Purkinje cell (primary cell): ENCODE results near the gene POMGNT1. TPM values are rescaled to one million over a fixed set of nuclear protein-coding genes. Genes with fewer than 3 reads are reported as not detected.

Experiments
- polyA plus RNA-seq: library from polyadenylated mRNA; unstranded; fragments of >200 nt; fragmentation: Nextera tagmentation; gene quantifications from 2 replicates; pipeline ENCODE4 v1.2.1, GENCODE V29; 2014

The POMGNT1 gene
- polyA plus RNA-seq, result 32.9 and 62.7 TPM in 2 replicates

GRCh38 chr1:46197964-46198811 is at the start of gene POMGNT1:
Gene POMGNT1 (minus strand): TSS chr1:46198434. CDS start chr1:46197821, 613 bp downstream.

GRCh38 chr1:46247436-46248121 is 49.3 kb upstream of the POMGNT1 start, which contains the start of gene RAD54L:
Gene RAD54L (plus strand): TSS chr1:46247763. CDS start chr1:46248406, 643 bp downstream.

GRCh38 chr1:46176211-46176865 is 21.9 kb downstream of the POMGNT1 start, which contains the start of gene P3R3URF:
Gene P3R3URF (minus strand): TSS chr1:46176488. CDS start chr1:46176471, 17 bp downstream.

GRCh38 chr1:46174448-46175231 is 23.6 kb downstream of the POMGNT1 start, which contains the start of gene TSPAN1:
Gene TSPAN1 (plus strand): TSS chr1:46175087. CDS start chr1:46181108, 6,021 bp downstream.

Other genes with a start within 250 kb of the POMGNT1 start
- 25.9 and 35.7 TPM in 2 replicates for gene PIK3R3, start 65.8 kb downstream of the POMGNT1 start, polyA plus RNA-seq
- 0.78 TPM in 1 of 2 replicates, not detected in the other for gene TSPAN1, start 23.3 kb downstream of the POMGNT1 start, polyA plus RNA-seq
- not detected in 2 replicates for gene P3R3URF, start 21.9 kb downstream of the POMGNT1 start, polyA plus RNA-seq
- gene LURAP1, start 4.9 kb upstream of the POMGNT1 start, polyA plus RNA-seq, result 0.29 TPM in 1 of 2 replicates, not detected in the other
- not detected in 2 replicates for gene RAD54L, start 49.3 kb upstream of the POMGNT1 start, polyA plus RNA-seq
- 12.9 and 13.7 TPM in 2 replicates for gene LRRC41, start 105.2 kb upstream of the POMGNT1 start, polyA plus RNA-seq
- gene UQCRH, start 105.3 kb upstream of the POMGNT1 start, polyA plus RNA-seq, result 2,548 and 2,787 TPM in 2 replicates
- 5.8 and 6.8 TPM in 2 replicates for gene NSUN4, start 142.4 kb upstream of the POMGNT1 start, polyA plus RNA-seq
- gene FAAH, start 195.9 kb upstream of the POMGNT1 start, polyA plus RNA-seq, result 8.6 and 8.9 TPM in 2 replicates